Breast epithelium (tissue), 4 donors: Measurements from ENCODE around the gene MTUS2. TPM values are rescaled to one million over a fixed set of nuclear protein-coding genes. Genes with fewer than 3 reads are reported as not detected.

Experiments used
- DNase-seq, 2 donors: peaks; one replicate each; pipeline ENCODE4 v3.0.0-alpha.2; 2019; ENCODE audit warnings: low spot score in 2 of 2
- H3K27ac ChIP-seq, 2 donors: fragments of 200-600 bp; sonication (generic) in 1 of 2; one replicate each; pipeline ENCODE4 v1.5.1; 2016 to 2019; ENCODE audit warnings: mild to moderate bottlenecking in 1 of 2
- H3K27me3 ChIP-seq, 2 donors: fragments of 200-600 bp; sonication (generic) in 1 of 2; one replicate each; pipeline versions ENCODE4 v1.5.1 to v1.6.0; 2017 to 2019; ENCODE audit warnings: control low read depth in 1 of 2, mild to moderate bottlenecking in 1 of 2
- H3K36me3 ChIP-seq: fragments of 200-600 bp; one replicate; pipeline ENCODE4 v1.5.1; 2019
- H3K4me1 ChIP-seq, 2 donors: fragments of 200-600 bp; sonication (generic); one replicate each; pipeline ENCODE4 v1.5.1; 2016 to 2019; ENCODE audit warnings: control low read depth in 1 of 2
- H3K4me3 ChIP-seq, 3 donors: fragments of 200-600 bp; sonication (generic); 1 replicate in 2 of 3; 2 replicates in 1 of 3; pipeline ENCODE4 v1.5.1; 2016 to 2019; ENCODE audit warnings: mild to moderate bottlenecking in 3 of 3, moderate library complexity in 2 of 3
- H3K9me3 ChIP-seq, 2 donors: fragments of 200-600 bp; sonication (generic) in 1 of 2; one replicate each; pipeline ENCODE4 v1.5.1; 2016 to 2019; ENCODE audit warnings: control low read depth in 1 of 2
- POLR2A ChIP-seq: fragments of 450-650 bp; IDR thresholded peaks from one replicate; pipeline ENCODE4 v1.6.1; 2016; ENCODE audit warnings: antibody characterized with exemption, mild to moderate bottlenecking, moderate library complexity
- POLR2AphosphoS5 ChIP-seq, 3 donors: sonication (generic); formaldehyde crosslinking; IDR thresholded peaks; one replicate each; pipeline ENCODE4 v1.6.1; 2017; ENCODE audit warnings: antibody characterized with exemption in 3 of 3
- intact Hi-C: fragments of 100-400 bp; cut with DNase I; formaldehyde crosslinking; loops from one replicate; pipeline ENCODE4 v1.15.1; 2023; ENCODE audit warnings: low total_unique reads
- total RNA-seq, 3 donors: library from RNA; depleted of rRNA; stranded (reverse); fragments of >200 nt; gene quantifications; one replicate each; pipeline ENCODE4 v1.1.0, GENCODE V29; 2016
- TF ChIP-seq, protein P1 (sequence below), 3 donors: fragments of 450-650 bp; IDR thresholded peaks; one replicate each; pipeline ENCODE4 v1.5.1; 2016 to 2017; ENCODE audit warnings: antibody characterized with exemption in 3 of 3, mild to moderate bottlenecking in 3 of 3, moderate library complexity in 3 of 3

Gene MTUS2
- total RNA-seq, 3 donors from 2014 or later, result under 0.01 to 1.0 TPM; not detected in 1

DNA sequence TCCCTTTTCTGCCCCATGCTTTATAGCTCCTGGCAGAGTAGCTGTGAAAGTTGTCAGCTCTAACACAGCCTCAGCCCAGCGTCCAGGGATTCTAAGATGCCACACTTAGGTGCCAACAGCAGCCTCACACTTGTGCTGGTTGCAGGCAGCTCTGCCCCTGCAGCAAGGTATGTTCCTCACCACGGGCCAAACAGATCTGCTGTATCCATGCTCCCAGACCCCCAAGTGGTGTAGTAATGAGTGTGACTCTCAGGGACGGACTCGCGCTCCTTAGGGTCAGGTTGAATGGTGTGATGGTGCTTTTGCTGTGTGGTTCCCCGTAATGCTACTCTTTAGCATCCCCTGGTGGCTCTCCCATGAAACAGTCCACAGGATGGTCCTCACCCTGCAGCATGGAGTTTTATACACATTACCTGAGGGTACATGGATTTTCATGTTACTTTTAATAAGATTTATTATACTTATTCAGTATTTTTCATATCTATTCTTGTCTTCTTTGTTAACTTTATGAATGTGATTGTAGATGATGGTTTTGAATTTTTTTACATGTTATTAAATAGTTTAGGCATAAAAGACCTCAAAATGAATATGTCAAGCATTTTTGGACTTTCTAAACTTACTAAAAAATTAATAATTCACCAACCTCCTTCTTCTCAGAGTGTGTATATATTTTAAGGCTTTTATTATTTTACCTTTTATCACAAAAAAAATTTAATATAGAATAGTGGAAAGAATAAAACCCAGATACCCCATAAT is 542.9 kb downstream of the MTUS2 start:
- H3K27ac ChIP-seq, result no peak overlapping the region

DNA sequence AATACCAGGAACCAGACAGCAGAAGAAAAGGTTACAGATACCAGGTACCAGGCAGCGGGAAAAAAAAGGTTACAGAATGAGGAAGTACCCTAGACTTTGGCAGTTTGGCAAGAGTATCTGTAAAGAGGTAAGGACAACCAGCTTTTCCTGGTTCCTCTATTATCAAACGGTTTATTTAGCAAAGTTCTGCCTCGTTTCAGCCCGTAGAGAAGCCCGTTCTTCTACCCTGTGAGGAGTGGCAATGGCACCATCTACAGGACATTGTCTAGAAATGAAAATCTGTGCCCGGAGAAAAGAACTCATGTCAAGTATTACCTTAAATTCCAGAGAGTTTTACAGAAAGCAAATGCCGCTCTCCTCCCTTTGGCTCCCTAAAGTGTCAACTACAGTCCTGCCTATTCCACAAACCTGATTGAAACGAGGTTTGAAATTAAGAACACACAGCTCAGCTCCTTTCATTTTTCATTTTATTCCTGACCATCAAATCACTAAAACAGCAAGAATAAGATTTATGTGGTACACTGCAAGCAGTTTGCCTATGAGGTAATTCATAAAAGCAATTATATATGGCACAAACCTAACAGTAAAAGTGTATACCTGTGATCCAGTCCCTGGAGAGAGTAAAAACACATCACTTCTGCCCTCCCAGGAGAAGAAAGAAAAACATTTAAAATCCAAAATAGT is 549.1 kb downstream of the MTUS2 start:
- Histone ChIP-seq H3K4me1 (no peaks in the 10 kb centered on the region), H3K4me3 (no peak overlapping the region), H3K9me3 (no peaks in the 10 kb centered on the region), H3K27ac (no peak overlapping the region), H3K27me3 (no peaks in the 10 kb centered on the region), H3K36me3 (no peaks in the 10 kb centered on the region)
- intact Hi-C loops, result no loop called here
- no peak for DNase-seq
- TF ChIP-seq, protein P1, sequence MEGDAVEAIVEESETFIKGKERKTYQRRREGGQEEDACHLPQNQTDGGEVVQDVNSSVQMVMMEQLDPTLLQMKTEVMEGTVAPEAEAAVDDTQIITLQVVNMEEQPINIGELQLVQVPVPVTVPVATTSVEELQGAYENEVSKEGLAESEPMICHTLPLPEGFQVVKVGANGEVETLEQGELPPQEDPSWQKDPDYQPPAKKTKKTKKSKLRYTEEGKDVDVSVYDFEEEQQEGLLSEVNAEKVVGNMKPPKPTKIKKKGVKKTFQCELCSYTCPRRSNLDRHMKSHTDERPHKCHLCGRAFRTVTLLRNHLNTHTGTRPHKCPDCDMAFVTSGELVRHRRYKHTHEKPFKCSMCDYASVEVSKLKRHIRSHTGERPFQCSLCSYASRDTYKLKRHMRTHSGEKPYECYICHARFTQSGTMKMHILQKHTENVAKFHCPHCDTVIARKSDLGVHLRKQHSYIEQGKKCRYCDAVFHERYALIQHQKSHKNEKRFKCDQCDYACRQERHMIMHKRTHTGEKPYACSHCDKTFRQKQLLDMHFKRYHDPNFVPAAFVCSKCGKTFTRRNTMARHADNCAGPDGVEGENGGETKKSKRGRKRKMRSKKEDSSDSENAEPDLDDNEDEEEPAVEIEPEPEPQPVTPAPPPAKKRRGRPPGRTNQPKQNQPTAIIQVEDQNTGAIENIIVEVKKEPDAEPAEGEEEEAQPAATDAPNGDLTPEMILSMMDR (IDR thresholded peaks at IDR 0.05), result peak in 2 of 3 donors; percentile 18 to 27
- no peak for TF ChIP-seq POLR2A

More for the DNA sequence above, 542.9 kb downstream of the MTUS2 start:
- intact Hi-C loops, result no loop called here
- Histone ChIP-seq H3K4me3 (peak overlapping the region in 1 of 3 donors; percentile 26), H3K27me3 (no peaks in the 10 kb centered on the region), H3K9me3 (no peaks in the 10 kb centered on the region), H3K4me1 (no peaks in the 10 kb centered on the region), H3K36me3 (no peaks in the 10 kb centered on the region)
- TF ChIP-seq, protein P1 (IDR thresholded peaks at IDR 0.05), result peak in 2 of 3 donors; percentile 74 to 78
- no peak for TF ChIP-seq POLR2AphosphoS5 (IDR thresholded peaks at IDR 0.05)
- DNase-seq, result no peak

DNA sequence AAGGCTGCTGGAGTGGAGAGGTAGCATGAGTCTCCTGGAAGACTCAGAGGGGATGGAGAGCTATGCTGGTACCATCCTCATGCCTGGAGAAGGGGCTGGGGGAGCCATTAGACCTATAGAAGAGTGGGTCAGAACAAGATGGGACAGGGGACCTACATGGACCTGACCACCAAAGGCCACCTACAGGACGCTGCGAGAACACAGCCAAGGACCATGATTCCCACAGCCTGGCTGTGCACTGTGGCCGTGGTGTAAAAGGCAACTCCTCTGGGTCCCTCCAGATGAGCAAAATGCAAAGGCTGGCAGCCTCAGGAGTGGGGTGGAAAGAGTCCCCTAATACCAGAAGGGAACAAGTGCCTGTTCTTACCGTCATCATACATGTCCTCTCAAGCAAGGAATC is 559.1 kb downstream of the MTUS2 start:
- H3K4me3 ChIP-seq, result no peak overlapping the region
- no peak overlapping the region for H3K27ac ChIP-seq
- intact Hi-C loops, result no loop called here
- H3K36me3 ChIP-seq, result no peaks in the 10 kb centered on the region
- no peaks in the 10 kb centered on the region for H3K4me1 ChIP-seq
- H3K27me3 ChIP-seq, result peaks cover 0 to 5% of the 10 kb centered on the region in 2 donors
- TF ChIP-seq POLR2AphosphoS5 (IDR thresholded peaks at IDR 0.05), result no peak
- TF ChIP-seq, protein P1 (IDR thresholded peaks at IDR 0.05), result no peak
- TF ChIP-seq POLR2A, result no peak
- no peaks in the 10 kb centered on the region for H3K9me3 ChIP-seq
- DNase-seq, result no peak

DNA sequence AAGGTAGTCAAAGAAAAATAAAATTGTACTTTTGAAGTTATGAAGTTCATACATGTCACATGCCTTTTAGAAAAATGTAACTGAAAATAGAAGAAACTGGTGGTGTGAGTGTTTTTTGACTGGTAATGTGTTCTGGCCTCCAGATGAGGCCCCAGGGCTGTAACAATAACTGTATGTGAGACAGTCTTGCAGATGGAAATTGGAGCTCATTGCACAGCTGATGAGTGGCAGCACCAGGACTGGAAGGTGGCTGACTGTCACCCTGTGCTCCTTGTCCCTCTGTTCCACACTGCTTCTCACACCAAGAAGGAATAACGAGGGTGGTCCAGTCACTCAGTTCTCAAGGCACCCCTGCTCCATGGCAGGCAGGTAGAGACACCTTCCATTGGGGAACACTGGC is 559.7 kb downstream of the MTUS2 start:
- Histone ChIP-seq H3K27me3 (peaks cover 0 to 5% of the 10 kb centered on the region in 2 donors), H3K36me3 (no peaks in the 10 kb centered on the region), H3K4me1 (no peaks in the 10 kb centered on the region), H3K9me3 (no peaks in the 10 kb centered on the region), H3K27ac (no peak overlapping the region), H3K4me3 (no peak overlapping the region)
- TF ChIP-seq POLR2A (no peak), POLR2AphosphoS5 (IDR thresholded peaks at IDR 0.05) (no peak)
- TF ChIP-seq, protein P1 (IDR thresholded peaks at IDR 0.05), result no peak
- DNase-seq, result no peak
- intact Hi-C loops, result no loop called here

DNA sequence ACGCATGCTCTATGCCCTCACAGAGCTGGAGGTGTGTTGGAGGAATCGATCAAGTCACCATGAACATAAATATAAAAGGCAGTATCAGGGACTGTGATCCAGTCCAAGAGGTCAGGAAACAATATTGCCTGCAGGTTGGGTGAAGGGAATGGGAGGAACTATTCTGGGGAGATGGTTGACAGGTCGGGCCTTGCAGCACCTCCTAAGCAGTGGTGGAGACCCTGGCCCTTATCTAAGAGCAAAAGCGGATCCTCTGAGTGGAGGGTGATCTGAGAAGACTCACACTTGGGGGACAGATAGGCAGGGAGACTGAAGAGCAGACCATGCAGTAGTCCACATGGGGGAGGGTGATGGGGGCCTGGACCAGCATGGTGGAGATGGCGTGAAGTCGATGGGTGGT is 561.9 kb downstream of the MTUS2 start:
- no peak overlapping the region for H3K27ac ChIP-seq
- H3K4me3 ChIP-seq, result no peak overlapping the region
- peaks cover 0 to 5% of the 10 kb centered on the region in 2 donors for H3K27me3 ChIP-seq
- intact Hi-C loops, result no loop called here
- no peak for DNase-seq
- TF ChIP-seq, protein P1 (IDR thresholded peaks at IDR 0.05), result no peak
- TF ChIP-seq POLR2AphosphoS5 (IDR thresholded peaks at IDR 0.05), result no peak
- no peak for TF ChIP-seq POLR2A
- H3K36me3 ChIP-seq, result no peaks in the 10 kb centered on the region
- H3K9me3 ChIP-seq, result no peaks in the 10 kb centered on the region
- H3K4me1 ChIP-seq, result no peaks in the 10 kb centered on the region
